HG03135 (cell line): Measurements from ENCODE around the gene TEDC1.

Experiments used
- ATAC-seq: cut with Tn5 transposase; IDR thresholded peaks from one replicate; pipeline ENCODE4 v1.9.1; 2021; ENCODE audit warnings: mild to moderate bottlenecking, moderate library complexity; ENCODE audit not compliant: unreplicated experiment

TEDC1 gene

GRCh38 chr14:105484069-105484996 lies 6.7 kb upstream of the TEDC1 start:
- no peak for ATAC-seq

- no peak for ATAC-seq
Measured at GRCh38 chr14:105484997-105485393, 6.1 kb upstream of the TEDC1 start.

- ATAC-seq, result no peak
Measured at GRCh38 chr14:105485739-105486162, 5.3 kb upstream of the TEDC1 start.

GRCh38 chr14:105486163-105486973 lies 4.7 kb upstream of the TEDC1 start, which contains the start of gene CRIP1:
CRIP1 (plus strand) TSS chr14:105486886; CDS start chr14:105487260, 374 bp downstream.
- no peak for ATAC-seq

GRCh38 chr14:105486974-105487448 lies 4.0 kb upstream of the TEDC1 start:
- ATAC-seq, result no peak

- ATAC-seq, result no peak
Measured at GRCh38 chr14:105487449-105487985, 3.5 kb upstream of the TEDC1 start.

GRCh38 chr14:105487986-105488777 lies 2.9 kb upstream of the TEDC1 start:
- ATAC-seq, result no peak

- no peak for ATAC-seq
Measured at GRCh38 chr14:105488781-105489541, 2.1 kb upstream of the TEDC1 start.

GRCh38 chr14:105489542-105490266 lies 1.3 kb upstream of the TEDC1 start:
- no peak for ATAC-seq

GRCh38 chr14:105490267-105490571 lies 827 bp upstream of the TEDC1 start:
- ATAC-seq, result peak; percentile 0

- no peak for ATAC-seq
Measured at GRCh38 chr14:105491366-105491973, 424 bp downstream of the TEDC1 start.

GRCh38 chr14:105492031-105492970 lies 1.3 kb downstream of the TEDC1 start:
- ATAC-seq, result no peak

- no peak for ATAC-seq
Measured at GRCh38 chr14:105492971-105493871, 2.2 kb downstream of the TEDC1 start.

GRCh38 chr14:105493921-105494605 lies 3.0 kb downstream of the TEDC1 start:
- ATAC-seq, result no peak

GRCh38 chr14:105494606-105494929 lies 3.5 kb downstream of the TEDC1 start:
- no peak for ATAC-seq
